ENCODE measurements around the gene SMAD2.
"Not testable (repeated sequence)": the region's sequence is repeated elsewhere in the genome, so short reads cannot be mapped to it uniquely, and the experiment has no call there.

SMAD2 gene

DNA sequence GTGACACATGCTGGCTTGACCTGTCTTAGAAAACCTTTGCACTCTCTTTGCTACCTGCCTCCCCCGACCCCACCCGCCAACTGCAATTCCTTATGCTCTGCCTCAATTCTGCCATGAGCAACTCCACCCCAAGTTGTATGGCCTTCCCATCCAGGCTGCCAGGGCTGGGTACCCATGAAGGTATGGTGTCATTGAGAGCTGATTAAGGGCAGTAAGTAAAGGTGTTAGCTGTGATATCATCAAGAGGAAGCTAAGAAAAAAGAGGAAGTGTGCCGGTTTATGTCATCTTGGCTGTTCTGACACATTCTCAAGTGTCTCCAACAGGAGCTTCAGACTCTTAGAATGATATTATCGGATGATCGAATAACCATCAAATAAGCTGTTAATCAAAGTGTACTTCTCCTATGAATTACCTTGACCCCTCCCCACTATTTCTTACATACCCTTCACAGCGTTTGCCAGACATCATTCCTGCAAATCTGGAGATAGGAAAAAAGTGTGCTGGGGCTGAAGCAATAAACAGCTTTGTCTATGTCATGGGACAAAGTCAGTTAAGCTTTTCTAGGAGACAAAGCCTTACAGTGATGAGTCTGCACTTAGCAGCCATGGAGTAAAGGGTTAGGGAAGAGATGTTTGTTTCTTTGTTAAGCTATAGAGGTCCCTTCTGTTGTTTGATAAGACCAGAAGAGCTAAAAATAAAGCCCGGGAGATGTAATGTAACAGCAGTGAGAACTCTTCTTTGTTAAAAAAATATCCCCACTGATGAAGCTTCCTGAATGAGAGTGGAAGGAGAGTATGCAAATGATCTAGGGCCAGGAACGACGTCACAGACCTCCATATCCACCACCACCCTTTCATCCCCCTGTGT, 40.4 kb upstream of the SMAD2 start:
- no peak overlapping the region for H3K4me3 ChIP-seq (ENCODE audit: low read depth, low read length)
- TF ChIP-seq, protein P1, sequence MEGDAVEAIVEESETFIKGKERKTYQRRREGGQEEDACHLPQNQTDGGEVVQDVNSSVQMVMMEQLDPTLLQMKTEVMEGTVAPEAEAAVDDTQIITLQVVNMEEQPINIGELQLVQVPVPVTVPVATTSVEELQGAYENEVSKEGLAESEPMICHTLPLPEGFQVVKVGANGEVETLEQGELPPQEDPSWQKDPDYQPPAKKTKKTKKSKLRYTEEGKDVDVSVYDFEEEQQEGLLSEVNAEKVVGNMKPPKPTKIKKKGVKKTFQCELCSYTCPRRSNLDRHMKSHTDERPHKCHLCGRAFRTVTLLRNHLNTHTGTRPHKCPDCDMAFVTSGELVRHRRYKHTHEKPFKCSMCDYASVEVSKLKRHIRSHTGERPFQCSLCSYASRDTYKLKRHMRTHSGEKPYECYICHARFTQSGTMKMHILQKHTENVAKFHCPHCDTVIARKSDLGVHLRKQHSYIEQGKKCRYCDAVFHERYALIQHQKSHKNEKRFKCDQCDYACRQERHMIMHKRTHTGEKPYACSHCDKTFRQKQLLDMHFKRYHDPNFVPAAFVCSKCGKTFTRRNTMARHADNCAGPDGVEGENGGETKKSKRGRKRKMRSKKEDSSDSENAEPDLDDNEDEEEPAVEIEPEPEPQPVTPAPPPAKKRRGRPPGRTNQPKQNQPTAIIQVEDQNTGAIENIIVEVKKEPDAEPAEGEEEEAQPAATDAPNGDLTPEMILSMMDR (IDR thresholded peaks at IDR 0.05; ENCODE audit: low read depth, low read length), result no peak

DNA sequence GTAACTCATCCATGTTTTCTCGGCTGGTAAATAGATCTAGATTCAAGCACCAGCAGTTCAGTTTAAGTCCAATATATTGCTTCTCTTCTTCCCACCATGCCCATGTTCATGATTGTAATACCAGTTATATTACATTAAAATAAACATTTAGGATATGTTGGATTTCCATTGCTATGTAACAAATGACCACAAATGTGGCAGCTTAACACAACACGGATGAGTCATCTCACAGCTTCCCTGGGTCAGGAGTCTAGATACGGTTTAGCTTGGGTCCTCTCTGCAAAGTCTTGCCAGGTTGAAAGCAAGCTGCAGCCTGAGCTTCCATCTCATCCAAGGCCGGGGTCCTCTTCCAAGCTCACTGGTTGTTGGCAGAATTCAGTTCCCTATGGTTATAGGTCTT, 39.4 kb upstream of the SMAD2 start:
- H3K4me3 ChIP-seq (ENCODE audit: low read depth, low read length), result no peak overlapping the region
- TF ChIP-seq, protein P1 (IDR thresholded peaks at IDR 0.05; ENCODE audit: low read depth, low read length), result no peak

DNA sequence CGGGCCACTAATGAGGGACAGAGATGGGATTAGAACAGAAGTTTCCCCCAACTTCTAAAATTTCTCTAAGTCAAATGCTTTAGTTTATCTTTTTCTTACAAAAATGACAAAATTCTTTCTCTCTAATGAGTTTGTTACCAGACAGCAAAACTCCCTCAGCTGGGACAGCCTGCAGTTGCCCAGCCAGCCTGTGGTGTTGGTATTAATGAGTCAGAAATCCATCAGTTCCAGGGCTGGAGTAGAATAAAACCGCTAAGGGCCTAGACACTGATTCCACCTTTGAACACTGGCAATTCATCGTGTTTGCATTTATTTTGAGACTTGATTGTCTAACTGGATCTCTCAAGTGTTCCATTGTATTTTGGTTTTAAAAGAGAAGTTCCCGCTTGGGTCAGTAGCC, 38.3 kb upstream of the SMAD2 start:
- H3K4me3 ChIP-seq (ENCODE audit: low read depth, low read length), result no peak overlapping the region
- TF ChIP-seq, protein P1 (IDR thresholded peaks at IDR 0.05; ENCODE audit: low read depth, low read length), result no peak

DNA sequence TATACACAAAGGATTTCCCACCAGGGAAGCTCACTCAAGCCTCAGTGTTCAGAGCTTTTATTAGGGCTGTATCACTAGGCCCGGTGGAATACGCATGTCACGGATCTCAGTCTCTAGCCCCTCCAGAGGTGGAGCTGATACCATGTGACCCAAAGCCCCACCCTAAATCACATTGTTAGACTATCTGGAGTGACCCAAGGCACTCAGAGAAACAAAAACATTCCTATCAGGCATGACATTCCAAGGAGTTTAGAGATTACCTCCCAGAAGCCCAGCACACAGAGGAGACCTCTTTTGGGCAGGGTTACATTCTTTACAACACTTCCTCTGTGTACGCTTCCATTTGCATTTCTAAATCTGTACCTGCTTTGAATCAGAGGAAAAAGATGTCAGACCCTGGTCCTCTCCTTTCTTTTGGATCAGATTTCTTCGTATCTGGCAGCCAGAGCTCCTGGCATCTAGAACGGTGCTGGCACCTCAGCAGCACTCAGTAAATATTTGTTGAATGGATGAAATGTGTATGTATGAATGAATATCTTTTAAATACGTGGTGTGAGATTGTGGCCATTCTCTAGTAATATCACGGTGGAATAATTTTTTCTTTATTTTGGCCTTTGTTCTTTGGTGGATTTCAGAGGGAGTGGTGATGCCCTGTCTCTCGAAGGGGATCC, 37.7 kb upstream of the SMAD2 start:
- H3K4me3 ChIP-seq (ENCODE audit: low read depth, low read length), result no peak overlapping the region
- TF ChIP-seq, protein P1 (IDR thresholded peaks at IDR 0.05; ENCODE audit: low read depth, low read length), result no peak

DNA sequence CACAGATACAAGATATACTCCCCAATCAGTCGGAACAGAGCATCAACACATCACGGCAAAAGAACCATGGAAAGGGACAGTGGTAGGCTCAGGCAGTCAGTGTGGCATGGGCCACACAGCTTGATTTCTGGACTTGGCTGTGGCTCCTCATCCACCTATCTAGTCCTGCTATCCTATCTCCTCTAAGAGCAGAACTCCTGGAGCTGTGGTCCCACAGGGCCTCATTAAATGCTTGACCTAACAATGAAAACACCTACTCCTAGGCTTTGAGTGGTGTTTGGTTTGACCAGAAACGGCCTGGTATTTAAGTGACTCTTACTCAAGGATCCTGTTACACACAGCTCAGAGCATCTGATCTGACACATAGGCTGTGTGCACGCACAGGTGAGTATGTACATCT, 33.6 kb upstream of the SMAD2 start:
- TF ChIP-seq, protein P1 (IDR thresholded peaks at IDR 0.05; ENCODE audit: low read depth, low read length), result no peak
- H3K4me3 ChIP-seq (ENCODE audit: low read depth, low read length), result no peak overlapping the region

DNA sequence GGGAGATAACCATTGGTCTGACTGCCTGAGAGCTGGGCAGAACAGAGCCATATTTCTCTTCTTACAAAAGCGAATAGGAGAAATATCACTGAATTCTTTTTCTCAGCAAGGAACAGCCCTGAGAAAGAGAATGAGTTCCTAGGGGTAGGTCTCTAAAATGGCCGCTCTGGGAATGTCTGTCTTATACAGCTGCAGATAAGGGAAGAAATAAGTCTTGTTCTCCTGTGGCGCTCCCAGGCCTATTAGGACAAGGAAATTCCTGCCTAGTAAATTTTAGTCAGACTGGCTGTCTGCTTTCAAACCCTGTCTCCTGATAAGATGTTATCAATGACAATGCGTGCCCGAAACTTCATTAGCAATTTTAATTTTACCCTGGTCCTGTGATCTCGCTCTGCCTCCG, 30.5 kb upstream of the SMAD2 start:
- not testable (repeated sequence) for H3K4me3 ChIP-seq (ENCODE audit: low read depth, low read length)

DNA sequence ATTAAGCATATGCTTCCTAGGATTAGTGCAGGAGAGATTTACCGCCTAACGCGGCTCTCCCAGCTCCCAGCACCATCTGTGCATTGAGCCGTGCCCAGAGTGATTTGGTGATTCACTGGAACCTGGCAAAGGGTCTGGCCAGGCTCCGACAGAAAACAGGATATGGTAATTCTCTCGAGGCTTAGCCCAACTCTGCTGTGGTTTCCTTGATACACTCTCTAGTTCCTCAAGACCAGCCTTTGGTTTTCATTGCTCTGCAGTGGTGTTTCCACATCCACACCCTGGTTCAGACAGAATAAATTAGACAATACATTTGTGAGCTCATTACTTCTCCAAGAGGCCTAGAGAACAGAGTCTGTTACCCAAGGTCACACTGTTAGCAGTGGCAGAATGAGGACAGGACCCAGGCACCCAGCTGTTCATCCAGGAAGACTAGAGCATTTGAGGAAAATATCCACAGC, 23.0 kb upstream of the SMAD2 start:
- TF ChIP-seq, protein P1 (IDR thresholded peaks at IDR 0.05; ENCODE audit: low read depth, low read length), result no peak
- no peak overlapping the region for H3K4me3 ChIP-seq (ENCODE audit: low read depth, low read length)
